Gastrocnemius medialis (tissue), 4 donors: Measurements from ENCODE around the gene CORIN.

ENCODE experiments used
- POLR2A ChIP-seq, 2 donors: fragments of 450-650 bp; IDR thresholded peaks; one replicate each; pipeline ENCODE4 v1.6.1; 2017; ENCODE audit warnings: antibody characterized with exemption in 2 of 2, mild to moderate bottlenecking in 2 of 2, moderate library complexity in 2 of 2
- TF ChIP-seq, protein P1 (sequence below), 5 experiments: fragments of 450-650 bp in 3 of 5; fragments of 200-600 bp in 2 of 5; sonication (generic) in 2 of 5; IDR thresholded peaks in 4 of 5; conservative IDR thresholded peaks in 1 of 5; 1 replicate in 4 of 5; 2 replicates in 1 of 5; pipeline ENCODE4 v1.5.1; 2016 to 2019; ENCODE audit warnings: antibody characterized with exemption in 5 of 5, mild to moderate bottlenecking in 3 of 5, moderate library complexity in 3 of 5

DNA sequence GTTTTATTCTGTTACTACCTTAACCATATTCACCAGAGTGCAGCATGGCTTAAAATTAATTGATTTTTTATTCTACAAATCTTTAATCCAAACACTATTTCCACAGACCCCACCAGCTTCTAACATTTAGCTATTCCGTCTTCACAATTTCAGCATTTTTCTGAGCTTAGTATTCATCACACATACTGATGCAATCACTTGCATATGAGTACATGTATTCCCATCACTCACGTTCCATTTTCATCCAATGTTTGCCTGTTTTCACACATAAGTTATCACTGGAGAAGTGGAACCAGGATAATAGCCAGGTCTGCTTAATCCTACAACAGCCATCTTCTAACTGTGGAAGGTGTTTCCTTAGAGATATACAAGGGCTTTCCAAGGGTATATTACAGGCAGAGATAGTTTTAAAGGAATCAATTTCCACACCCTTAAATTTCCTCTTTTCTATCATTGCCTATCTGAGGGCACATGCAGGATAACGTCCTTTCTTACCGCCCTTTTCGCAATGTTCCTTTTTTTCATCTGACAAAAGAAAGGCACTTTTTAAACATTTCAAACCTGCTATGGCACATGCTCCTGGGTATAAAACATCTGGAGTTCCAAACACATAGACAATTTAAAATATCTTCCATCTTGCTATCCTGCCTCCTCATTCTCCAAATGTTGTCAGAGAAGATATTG lies 115.8 kb downstream of the CORIN start:
- TF ChIP-seq, protein P1, sequence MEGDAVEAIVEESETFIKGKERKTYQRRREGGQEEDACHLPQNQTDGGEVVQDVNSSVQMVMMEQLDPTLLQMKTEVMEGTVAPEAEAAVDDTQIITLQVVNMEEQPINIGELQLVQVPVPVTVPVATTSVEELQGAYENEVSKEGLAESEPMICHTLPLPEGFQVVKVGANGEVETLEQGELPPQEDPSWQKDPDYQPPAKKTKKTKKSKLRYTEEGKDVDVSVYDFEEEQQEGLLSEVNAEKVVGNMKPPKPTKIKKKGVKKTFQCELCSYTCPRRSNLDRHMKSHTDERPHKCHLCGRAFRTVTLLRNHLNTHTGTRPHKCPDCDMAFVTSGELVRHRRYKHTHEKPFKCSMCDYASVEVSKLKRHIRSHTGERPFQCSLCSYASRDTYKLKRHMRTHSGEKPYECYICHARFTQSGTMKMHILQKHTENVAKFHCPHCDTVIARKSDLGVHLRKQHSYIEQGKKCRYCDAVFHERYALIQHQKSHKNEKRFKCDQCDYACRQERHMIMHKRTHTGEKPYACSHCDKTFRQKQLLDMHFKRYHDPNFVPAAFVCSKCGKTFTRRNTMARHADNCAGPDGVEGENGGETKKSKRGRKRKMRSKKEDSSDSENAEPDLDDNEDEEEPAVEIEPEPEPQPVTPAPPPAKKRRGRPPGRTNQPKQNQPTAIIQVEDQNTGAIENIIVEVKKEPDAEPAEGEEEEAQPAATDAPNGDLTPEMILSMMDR (IDR thresholded peaks at IDR 0.05 in 4 of 5, conservative IDR thresholded peaks at IDR 0.05 in 1 of 5), result no peak
- no peak for TF ChIP-seq POLR2A (IDR thresholded peaks at IDR 0.05)
